GM12878 (cell line): ENCODE data around the gene NUMA1. TPM values are rescaled to one million over a fixed set of nuclear protein-coding genes. Genes with fewer than 3 reads are reported as not detected.

Experiments used
- ATAC-seq: fragments of 200-7000 bp; cut with Tn5 transposase; 3 replicates; pipeline ENCODE4 v1.9.1; 2020; ENCODE audit warnings: mild to moderate bottlenecking, moderate library complexity
- BruUV-seq: library from RNA; stranded (reverse); fragments of 400-500 nt; replicated peaks from 2 replicates; lab custom pipeline; 2021; lab: Mats Ljungman, UMichigan
- CTCF ChIA-PET: fragments of 300-600 bp; sonication (Branson Sonifier 250); formaldehyde crosslinking; extraction: SDS; loops from one replicate; lab custom pipeline; 2021; ENCODE audit warnings: inconsistent platforms; lab: Yijun Ruan, JAX
- POLR2A ChIA-PET: fragments of 350-600 bp; formaldehyde crosslinking; extraction: SDS; loops from one replicate; lab custom pipeline; 2021; ENCODE audit warnings: inconsistent platforms; lab: Charles Lee
- RAD21 ChIA-PET: fragments of 300-600 bp; sonication (Branson Sonifier 250); formaldehyde crosslinking; loops from one replicate; lab custom pipeline; 2023; ENCODE audit warnings: antibody characterized with exemption; ENCODE audit not compliant: unreplicated experiment; lab: Charles Lee
- SMC1A ChIA-PET: fragments of 300-600 bp; sonication (Branson Sonifier 250); formaldehyde crosslinking; loops from one replicate; lab custom pipeline; 2023; ENCODE audit not compliant: unreplicated experiment, uncharacterized antibody; lab: Charles Lee
- DNase-seq: peaks from one replicate; pipeline ENCODE4 v3.0.0-alpha.2; 2011; ENCODE audit warnings: low read depth, low spot score
- FAIRE-seq: peaks from 3 replicates; lab custom pipeline; 2011; peaks lifted over from hg19 to GRCh38; lab: Jason Lieb, UNC
- H2AFZ ChIP-seq: 2 replicates; pipeline ENCODE4 v1.6.0; 2011; ENCODE audit warnings: low read depth, low read length, control low read depth; ENCODE audit not compliant: control insufficient read depth
- H3K27ac ChIP-seq: 2 replicates; pipeline ENCODE4 v1.5.1; 2011; ENCODE audit warnings: control low read depth; ENCODE audit not compliant: control insufficient read depth, insufficient read depth
- H3K27me3 ChIP-seq, 2 experiments: replicated peaks in 1 of 2; 2 replicates each; pipeline versions ENCODE4 v1.6.0 to v1.6.1; 2011; ENCODE audit warnings: low read length in 1 of 2; ENCODE audit not compliant: control insufficient read depth in 2 of 2, insufficient read depth in 2 of 2
- H3K36me3 ChIP-seq, 2 experiments: 2 replicates each; pipeline ENCODE4 v1.5.1; 2011; ENCODE audit warnings: low read length in 1 of 2; ENCODE audit not compliant: control insufficient read depth in 2 of 2, insufficient read depth in 2 of 2
- H3K4me1 ChIP-seq: 2 replicates; pipeline ENCODE4 v1.6.1; 2011; ENCODE audit warnings: mild to moderate bottlenecking, low read length, moderate library complexity, mixed read lengths; ENCODE audit not compliant: control insufficient read depth, insufficient read depth
- H3K4me2 ChIP-seq: 2 replicates; pipeline ENCODE4 v1.6.0; 2011; ENCODE audit warnings: control low read depth; ENCODE audit not compliant: control insufficient read depth, insufficient read depth
- H3K4me3 ChIP-seq: fragments of 200-600 bp; sonication (generic); 2 replicates; pipeline ENCODE4 v1.5.1; 2016
- H3K79me2 ChIP-seq: 2 replicates; pipeline ENCODE4 v1.6.0; 2011; ENCODE audit warnings: low read length; ENCODE audit not compliant: control insufficient read depth, insufficient read depth
- H3K9ac ChIP-seq: 2 replicates; pipeline ENCODE4 v1.8.0; 2011; ENCODE audit warnings: low read length, control low read depth, mixed read lengths; ENCODE audit not compliant: control insufficient read depth, insufficient read depth
- H3K9me3 ChIP-seq: replicated peaks from 3 replicates; pipeline ENCODE4 v1.5.1; 2011; ENCODE audit warnings: mild to moderate bottlenecking, low read length; ENCODE audit not compliant: control insufficient read depth, insufficient read depth
- H4K20me1 ChIP-seq: 2 replicates; pipeline ENCODE4 v1.6.0; 2011; ENCODE audit not compliant: control insufficient read depth, insufficient read depth
- ASH2L ChIP-seq: fragments of 300-600, 200-600 bp; sonication (generic); IDR thresholded peaks from 2 replicates; pipeline ENCODE4 v1.6.1; 2017; ENCODE audit warnings: low read depth, mild to moderate bottlenecking, borderline replicate concordance
- CHD2 ChIP-seq: IDR thresholded peaks from 2 replicates; pipeline ENCODE4 v1.6.1; 2011; ENCODE audit warnings: low read depth, low read length, improper control_type of control experiment, borderline replicate concordance
- LARP7 ChIP-seq: fragments of 450-650 bp; IDR thresholded peaks from 2 replicates; pipeline ENCODE4 v1.6.1; 2017; ENCODE audit warnings: mild to moderate bottlenecking
- NFYA ChIP-seq: IDR thresholded peaks from 2 replicates; pipeline ENCODE4 v1.6.1; 2011; ENCODE audit warnings: low read depth, mild to moderate bottlenecking, low read length, improper control_type of control experiment, borderline replicate concordance
- SP1 ChIP-seq: IDR thresholded peaks from one replicate; pipeline ENCODE4 v1.6.1; 2011; ENCODE audit warnings: low read depth, low read length
- SREBF2 ChIP-seq: IDR thresholded peaks from 2 replicates; pipeline ENCODE4 v1.6.1; 2012; ENCODE audit warnings: mild to moderate bottlenecking, low read length
- TAF1 ChIP-seq: IDR thresholded peaks from 2 replicates; pipeline ENCODE4 v1.6.1; 2011; ENCODE audit warnings: mild to moderate bottlenecking, low read depth, low read length, borderline replicate concordance
- ZBED1 ChIP-seq: IDR thresholded peaks from 2 replicates; pipeline ENCODE4 v1.6.1; 2016; ENCODE audit warnings: borderline replicate concordance
- WGBS: methylation state at CpG from one replicate; pipeline ENCODE4 v1.1.6; 2016; ENCODE audit warnings: low lambda C conversion rate; ENCODE audit not compliant: insufficient replicate concordance, insufficient coverage; ENCODE audit errors: missing lambda C conversion rate; 5-methylcytosine and 5-hydroxymethylcytosine counted together
- in situ Hi-C: fragments of 300-500 bp; cut with MboI; formaldehyde crosslinking; loops from 9 replicates; pipeline ENCODE4 v1.14.3; 2018; ENCODE audit warnings: mixed read lengths
- intact Hi-C: fragments of 100-400 bp; cut with micrococcal nuclease; formaldehyde crosslinking; loops from one replicate; pipeline ENCODE4 v1.14.2; 2022; ENCODE audit not compliant: unreplicated experiment
- polyA plus RNA-seq, 11 experiments: library from polyadenylated mRNA; depleted of rRNA in 4 of 11; unstranded in 6 of 11; stranded (reverse) in 5 of 11; fragments of >200 nt; fragmentation: Nextera tagmentation in 4 of 11; fragmentation: Illumina TruSeq in 1 of 11; extraction: Ambion mirVana in 4 of 11; extraction: Trizol in 1 of 11; gene quantifications; 1 replicate in 1 of 11; 2 replicates in 10 of 11; pipeline versions ENCODE4 v1.2.1 to v1.2.3, GENCODE V29; 2011 to 2016; ENCODE audit warnings: inconsistent platforms in 2 of 11, missing spikeins in 2 of 11, low read depth in 1 of 11
- total RNA-seq, 4 experiments: library from RNA; depleted of rRNA in 3 of 4; stranded (reverse); fragments of >200 nt in 3 of 4; fragmentation: Illumina TruSeq in 1 of 4; extraction: Trizol in 1 of 4; gene quantifications; 2 replicates each; pipeline versions ENCODE4 v1.2.1 to v1.2.3, GENCODE V29; 2013 to 2021
- TF ChIP-seq, protein P1 (sequence below): fragments of 450-650 bp; IDR thresholded peaks from 2 replicates; pipeline ENCODE4 v1.6.1; 2018; ENCODE audit warnings: borderline replicate concordance, mild to moderate bottlenecking; ENCODE audit not compliant: partially characterized antibody

The NUMA1 gene
- total and polyA plus RNA-seq, 10 of the 15 experiments (the other 5 are each of a cell fraction or from before 2014, with no cell fraction given), result 5.5 to 111 (median 61.0) TPM

DNA sequence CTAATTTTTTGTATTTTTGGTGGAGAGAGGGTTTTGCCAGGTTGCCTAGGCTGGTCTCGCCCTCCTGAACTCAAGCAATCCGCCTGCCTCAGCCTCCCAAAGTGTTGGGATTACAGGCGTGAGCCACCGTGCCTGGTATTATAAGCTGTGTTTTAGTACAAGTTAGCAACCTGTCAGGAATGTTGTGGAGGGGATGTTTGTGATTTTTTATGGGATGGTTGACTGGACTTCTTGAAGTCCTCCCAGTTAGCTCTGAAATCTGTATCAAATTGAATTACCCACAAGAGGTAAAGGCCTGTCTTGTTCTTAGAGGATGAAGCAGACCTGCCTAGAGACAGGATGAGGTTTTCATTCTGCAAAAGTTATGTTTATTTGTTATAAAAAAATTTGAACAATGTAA lies 115.7 kb downstream of the NUMA1 start:
- H3K4me1 ChIP-seq, result peaks cover 11% of the 10 kb centered on the region
- H3K4me3 ChIP-seq, result no peak overlapping the region
- no peak overlapping the region for H3K4me2 ChIP-seq
- peaks cover 11 to 31% of the 10 kb centered on the region in 2 experiments for H3K36me3 ChIP-seq
- H3K79me2 ChIP-seq, result no peaks in the 10 kb centered on the region; the same call in 1 of the 2 replicates
- DNase-seq, result no peak
- WGBS, result 98% methylated on average over 4 of the region's 4 CpGs
- BruUV-seq, result no TSS peak
- no peak overlapping the region for H3K9ac ChIP-seq
- H2AFZ ChIP-seq, result no peak overlapping the region
- H3K27ac ChIP-seq, result no peak overlapping the region
- no peaks in the 10 kb centered on the region for H4K20me1 ChIP-seq
- intact Hi-C loops (no loop called here), in situ Hi-C loops (no loop called here)
- CTCF ChIA-PET, result interaction anchor here (0.7 to 7.7 kb wide), 5 partner anchors 14 to 126 kb away, joined by 3 to 70 read pairs (median 4); no protein-coding TSS in a partner anchor
- RAD21 ChIA-PET, result no interaction called here
- no peak for FAIRE-seq
- H3K9me3 ChIP-seq, result no peaks in the 10 kb centered on the region
- ATAC-seq, result no peak
- SMC1A ChIA-PET, result interaction anchor here (1.0 to 1.6 kb wide), 4 partner anchors 13 to 36 kb away, joined by 4 to 8 read pairs (median 5); partner anchors contain the start of genes RNF121 and XNDC1N
- TF ChIP-seq, protein P1, sequence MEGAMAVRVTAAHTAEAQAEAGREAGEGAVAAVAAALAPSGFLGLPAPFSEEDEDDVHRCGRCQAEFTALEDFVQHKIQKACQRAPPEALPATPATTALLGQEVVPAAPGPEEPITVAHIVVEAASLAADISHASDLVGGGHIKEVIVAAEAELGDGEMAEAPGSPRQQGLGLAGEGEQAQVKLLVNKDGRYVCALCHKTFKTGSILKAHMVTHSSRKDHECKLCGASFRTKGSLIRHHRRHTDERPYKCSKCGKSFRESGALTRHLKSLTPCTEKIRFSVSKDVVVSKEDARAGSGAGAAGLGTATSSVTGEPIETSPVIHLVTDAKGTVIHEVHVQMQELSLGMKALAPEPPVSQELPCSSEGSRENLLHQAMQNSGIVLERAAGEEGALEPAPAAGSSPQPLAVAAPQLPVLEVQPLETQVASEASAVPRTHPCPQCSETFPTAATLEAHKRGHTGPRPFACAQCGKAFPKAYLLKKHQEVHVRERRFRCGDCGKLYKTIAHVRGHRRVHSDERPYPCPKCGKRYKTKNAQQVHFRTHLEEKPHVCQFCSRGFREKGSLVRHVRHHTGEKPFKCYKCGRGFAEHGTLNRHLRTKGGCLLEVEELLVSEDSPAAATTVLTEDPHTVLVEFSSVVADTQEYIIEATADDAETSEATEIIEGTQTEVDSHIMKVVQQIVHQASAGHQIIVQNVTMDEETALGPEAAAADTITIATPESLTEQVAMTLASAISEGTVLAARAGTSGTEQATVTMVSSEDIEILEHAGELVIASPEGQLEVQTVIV, result no peak
- TF ChIP-seq SP1 (no peak), TAF1 (no peak), NFYA (no peak), LARP7 (no peak), SREBF2 (no peak), CHD2 (no peak), ZBED1 (no peak), ASH2L (no peak)
- POLR2A ChIA-PET, result interaction anchor here (0.6 to 2.5 kb wide), 4 partner anchors 16 to 1049 kb away, joined by 3 to 10 read pairs (median 4); partner anchors contain the start of gene ANAPC15
- H3K27me3 ChIP-seq, result no peaks in the 10 kb centered on the region
